Esophagus muscularis mucosa (tissue), 4 donors: Measurements from ENCODE around the gene SETD7.

ENCODE experiments used
- EP300 ChIP-seq: sonication (generic); formaldehyde crosslinking; IDR thresholded peaks from one replicate; pipeline ENCODE4 v1.6.1; 2017; ENCODE audit warnings: antibody characterized with exemption
- POLR2A ChIP-seq: fragments of 450-650 bp; IDR thresholded peaks from one replicate; pipeline ENCODE4 v1.6.1; 2017; ENCODE audit warnings: antibody characterized with exemption, moderate library complexity, mild to moderate bottlenecking, low read depth
- POLR2AphosphoS5 ChIP-seq, 2 donors: sonication (generic); formaldehyde crosslinking; IDR thresholded peaks; one replicate each; pipeline ENCODE4 v1.6.1; 2017; ENCODE audit warnings: antibody characterized with exemption in 2 of 2
- TF ChIP-seq, protein P1 (sequence below), 3 experiments: fragments of 200-600 bp in 2 of 3; fragments of 450-650 bp in 1 of 3; sonication (generic) in 2 of 3; IDR thresholded peaks; one replicate each; pipeline ENCODE4 v1.5.1; 2017 to 2019; ENCODE audit warnings: antibody characterized with exemption in 3 of 3, mild to moderate bottlenecking in 2 of 3, moderate library complexity in 1 of 3

DNA sequence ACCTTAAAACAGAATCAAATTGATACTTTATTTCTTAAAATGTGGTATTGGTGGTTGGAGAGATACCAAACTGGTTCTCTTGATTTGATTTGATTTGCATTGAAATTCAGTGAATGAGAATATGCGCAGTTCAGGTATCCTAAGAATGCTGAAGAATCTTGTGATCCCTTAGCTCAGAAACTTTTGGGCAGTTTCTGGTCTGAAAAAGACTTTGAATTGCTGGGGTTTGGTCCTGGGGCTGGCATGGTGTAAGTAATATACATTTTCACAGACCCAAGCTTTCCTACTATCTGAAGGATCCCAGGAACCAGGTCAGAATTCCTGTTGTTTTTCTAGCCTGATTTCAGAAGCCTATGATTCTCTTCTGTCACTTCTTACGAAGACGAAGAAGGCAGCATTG is 95.5 kb downstream of the SETD7 start:
- TF ChIP-seq EP300, result no peak
- TF ChIP-seq, protein P1, sequence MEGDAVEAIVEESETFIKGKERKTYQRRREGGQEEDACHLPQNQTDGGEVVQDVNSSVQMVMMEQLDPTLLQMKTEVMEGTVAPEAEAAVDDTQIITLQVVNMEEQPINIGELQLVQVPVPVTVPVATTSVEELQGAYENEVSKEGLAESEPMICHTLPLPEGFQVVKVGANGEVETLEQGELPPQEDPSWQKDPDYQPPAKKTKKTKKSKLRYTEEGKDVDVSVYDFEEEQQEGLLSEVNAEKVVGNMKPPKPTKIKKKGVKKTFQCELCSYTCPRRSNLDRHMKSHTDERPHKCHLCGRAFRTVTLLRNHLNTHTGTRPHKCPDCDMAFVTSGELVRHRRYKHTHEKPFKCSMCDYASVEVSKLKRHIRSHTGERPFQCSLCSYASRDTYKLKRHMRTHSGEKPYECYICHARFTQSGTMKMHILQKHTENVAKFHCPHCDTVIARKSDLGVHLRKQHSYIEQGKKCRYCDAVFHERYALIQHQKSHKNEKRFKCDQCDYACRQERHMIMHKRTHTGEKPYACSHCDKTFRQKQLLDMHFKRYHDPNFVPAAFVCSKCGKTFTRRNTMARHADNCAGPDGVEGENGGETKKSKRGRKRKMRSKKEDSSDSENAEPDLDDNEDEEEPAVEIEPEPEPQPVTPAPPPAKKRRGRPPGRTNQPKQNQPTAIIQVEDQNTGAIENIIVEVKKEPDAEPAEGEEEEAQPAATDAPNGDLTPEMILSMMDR (IDR thresholded peaks at IDR 0.05), result no peak
- no peak for TF ChIP-seq POLR2A
- TF ChIP-seq POLR2AphosphoS5 (IDR thresholded peaks at IDR 0.05), result no peak
